MCF 10A (cell line): ENCODE data around the gene APRT. TPM values are rescaled to one million over a fixed set of nuclear protein-coding genes. Genes with fewer than 3 reads are reported as not detected.

ENCODE experiments used
- BruUV-seq: library from RNA; stranded (reverse); fragments of 400-500 nt; replicated peaks from 2 replicates; lab custom pipeline; 2021; lab: Mats Ljungman, UMichigan
- CTCF ChIA-PET: fragments of 300-600 bp; sonication (Branson Sonifier 250); formaldehyde crosslinking; extraction: SDS; loops from one replicate; lab custom pipeline; 2021; ENCODE audit warnings: antibody characterized with exemption, inconsistent platforms; lab: Yijun Ruan, JAX
- POLR2A ChIA-PET: fragments of 300-600, 350-650 bp; sonication (Branson Sonifier 250); formaldehyde crosslinking; extraction: SDS; loops from one replicate; lab custom pipeline; 2020; ENCODE audit warnings: antibody characterized with exemption, inconsistent platforms; lab: Yijun Ruan, JAX
- DNase-seq: peaks from one replicate; pipeline ENCODE4 v3.0.0-alpha.2; 2018; ENCODE audit not compliant: unreplicated experiment
- H3K27ac Mint-ChIP-seq: one replicate; pipeline ENCODE4 v1.8.0; 2022; ENCODE audit warnings: mild to moderate bottlenecking, low read depth, mixed read lengths; ENCODE audit not compliant: unreplicated experiment
- H3K27me3 Mint-ChIP-seq: one replicate; pipeline ENCODE4 v1.8.0; 2022; ENCODE audit warnings: mixed read lengths; ENCODE audit not compliant: insufficient read depth, unreplicated experiment
- H3K36me3 Mint-ChIP-seq: one replicate; pipeline ENCODE4 v1.8.0; 2022; ENCODE audit warnings: mild to moderate bottlenecking, moderate library complexity, mixed read lengths; ENCODE audit not compliant: insufficient read depth, unreplicated experiment
- H3K4me1 Mint-ChIP-seq: one replicate; pipeline ENCODE4 v1.8.0; 2022; ENCODE audit warnings: mixed read lengths; ENCODE audit not compliant: insufficient read depth, unreplicated experiment
- H3K4me3 Mint-ChIP-seq: one replicate; pipeline ENCODE4 v1.8.0; 2022; ENCODE audit warnings: mild to moderate bottlenecking, moderate library complexity, mixed read lengths; ENCODE audit not compliant: unreplicated experiment
- H3K9me3 Mint-ChIP-seq: one replicate; pipeline ENCODE4 v1.8.0; 2022; ENCODE audit warnings: mixed read lengths; ENCODE audit not compliant: unreplicated experiment
- CTCF ChIP-seq: fragments of 200-600 bp; IDR thresholded peaks from one replicate; pipeline ENCODE4 v1.8.0; 2022; ENCODE audit warnings: antibody characterized with exemption, mild to moderate bottlenecking; ENCODE audit not compliant: unreplicated experiment
- intact Hi-C: fragments of 100-400 bp; cut with micrococcal nuclease; formaldehyde crosslinking; loops from 2 replicates; pipeline ENCODE4 v1.14.1; 2022
- total RNA-seq: library from RNA; stranded (reverse); gene quantifications from 2 replicates; pipeline ENCODE4 v1.2.3, GENCODE V29; 2022

The APRT gene
- total RNA-seq, 1 experiment from 2014 or later = 248 TPM

- intact Hi-C loops = no loop called here
These were observed 48.1 kb downstream of the APRT start for GRCh38 chr16:88763502-88764053.

GRCh38 chr16:88762941-88763340 is 48.8 kb downstream of the APRT start:
- TF ChIP-seq CTCF = no peak
- Mint-ChIP-seq H3K27me3 (no peaks in the 10 kb centered on the region), H3K27ac (no peak overlapping the region), H3K36me3 (peaks cover 28% of the 10 kb centered on the region), H3K4me1 (peaks cover 8% of the 10 kb centered on the region), H3K4me3 (no peak overlapping the region), H3K9me3 (no peaks in the 10 kb centered on the region)
- CTCF ChIA-PET = interaction anchor here (0.9 to 1.1 kb wide), 3 partner anchors 13 to 30 kb away, joined by 3 to 6 read pairs (median 4); no protein-coding TSS in a partner anchor
- no TSS peak for BruUV-seq
- intact Hi-C loops = no loop called here
- DNase-seq = no peak
- POLR2A ChIA-PET = interaction anchor here (0.6 to 1.2 kb wide), 3 partner anchors 19 to 323 kb away, joined by 3 to 4 read pairs (median 3); partner anchors contain the start of gene PIEZO1

More at GRCh38 chr16:88763502-88764053, 48.1 kb downstream of the APRT start:
- no TSS peak for BruUV-seq
- peaks cover 28% of the 10 kb centered on the region for H3K36me3 Mint-ChIP-seq
- H3K27me3 Mint-ChIP-seq = no peaks in the 10 kb centered on the region
- no peak overlapping the region for H3K4me3 Mint-ChIP-seq
- ChIA-PET CTCF (interaction anchor here (0.8 to 1.1 kb wide), 2 partner anchors 20 to 26 kb away, joined by 3 to 6 read pairs; no protein-coding TSS in a partner anchor), POLR2A (interaction anchor here (0.9 kb wide), 1 partner anchor 18 kb away, joined by 3 read pairs; no protein-coding TSS in a partner anchor)
- no peak overlapping the region for H3K27ac Mint-ChIP-seq
- no peaks in the 10 kb centered on the region for H3K9me3 Mint-ChIP-seq
- no peak for DNase-seq
- H3K4me1 Mint-ChIP-seq = peaks cover 8% of the 10 kb centered on the region
- TF ChIP-seq CTCF = no peak

- DNase-seq = no peak
- Mint-ChIP-seq H3K9me3 (no peaks in the 10 kb centered on the region), H3K27me3 (no peaks in the 10 kb centered on the region), H3K27ac (no peak overlapping the region), H3K36me3 (peaks cover 28% of the 10 kb centered on the region), H3K4me3 (no peak overlapping the region), H3K4me1 (peaks cover 6% of the 10 kb centered on the region)
- no peak for TF ChIP-seq CTCF
- BruUV-seq = no TSS peak
- ChIA-PET POLR2A (interaction anchor here (0.6 to 1.2 kb wide), 3 partner anchors 20 to 323 kb away, joined by 3 to 4 read pairs (median 3); partner anchors contain the start of gene PIEZO1), CTCF (interaction anchor here (0.9 to 2.5 kb wide), 3 partner anchors 12 to 31 kb away, joined by 3 to 13 read pairs (median 4); no protein-coding TSS in a partner anchor)
- intact Hi-C loops = no loop called here
These were observed 49.4 kb downstream of the APRT start for GRCh38 chr16:88762258-88762870.

- CTCF ChIA-PET = interaction anchor here (0.6 to 2.5 kb wide), 2 partner anchors 25 to 683 kb away, joined by 3 to 13 read pairs; no protein-coding TSS in a partner anchor
- TF ChIP-seq CTCF = no peak
- Mint-ChIP-seq H3K9me3 (no peaks in the 10 kb centered on the region), H3K36me3 (peaks cover 28% of the 10 kb centered on the region), H3K27ac (no peak overlapping the region), H3K4me1 (peaks cover under 1% of the 10 kb centered on the region), H3K4me3 (no peak overlapping the region), H3K27me3 (no peaks in the 10 kb centered on the region)
- POLR2A ChIA-PET = interaction anchor here (1.2 kb wide), 1 partner anchor 20 kb away, joined by 3 read pairs; no protein-coding TSS in a partner anchor
- no TSS peak for BruUV-seq
- intact Hi-C loops = no loop called here
- DNase-seq = no peak
These were observed 49.9 kb downstream of the APRT start for GRCh38 chr16:88761830-88762229.
